ENCODE results near the gene MMAA.
"Not testable (repeated sequence)": the region's sequence is repeated elsewhere in the genome, so short reads cannot be mapped to it uniquely, and the experiment has no call there.

The MMAA gene

DNA sequence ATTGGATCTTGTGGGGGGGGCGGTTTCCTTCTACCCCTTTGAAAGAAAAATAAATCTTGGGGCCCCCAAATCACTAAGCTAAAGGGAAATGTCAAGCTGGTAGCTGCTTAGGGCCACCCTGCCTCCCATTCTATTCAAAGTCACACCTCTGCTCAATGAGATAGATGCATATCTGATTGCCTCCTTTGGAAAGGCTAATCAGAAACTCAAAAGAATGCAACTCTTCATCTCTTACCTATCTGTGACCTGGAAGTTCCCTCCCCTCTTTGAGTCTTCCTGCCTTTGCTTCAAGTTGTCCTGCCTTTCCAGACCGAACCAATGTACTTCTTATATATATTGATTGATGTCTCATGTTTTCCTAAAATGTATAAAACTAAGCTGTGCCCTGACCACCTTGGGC is 67.8 kb downstream of the MMAA start:
- DNase-seq (ENCODE audit: low read depth in 2 of 2) = no peak
- H3K4me3 ChIP-seq (replicated peaks in 1 of 2; ENCODE audit: low read depth in 2 of 2, low read length in 2 of 2) = no peak overlapping the region
- TF ChIP-seq, protein P1, sequence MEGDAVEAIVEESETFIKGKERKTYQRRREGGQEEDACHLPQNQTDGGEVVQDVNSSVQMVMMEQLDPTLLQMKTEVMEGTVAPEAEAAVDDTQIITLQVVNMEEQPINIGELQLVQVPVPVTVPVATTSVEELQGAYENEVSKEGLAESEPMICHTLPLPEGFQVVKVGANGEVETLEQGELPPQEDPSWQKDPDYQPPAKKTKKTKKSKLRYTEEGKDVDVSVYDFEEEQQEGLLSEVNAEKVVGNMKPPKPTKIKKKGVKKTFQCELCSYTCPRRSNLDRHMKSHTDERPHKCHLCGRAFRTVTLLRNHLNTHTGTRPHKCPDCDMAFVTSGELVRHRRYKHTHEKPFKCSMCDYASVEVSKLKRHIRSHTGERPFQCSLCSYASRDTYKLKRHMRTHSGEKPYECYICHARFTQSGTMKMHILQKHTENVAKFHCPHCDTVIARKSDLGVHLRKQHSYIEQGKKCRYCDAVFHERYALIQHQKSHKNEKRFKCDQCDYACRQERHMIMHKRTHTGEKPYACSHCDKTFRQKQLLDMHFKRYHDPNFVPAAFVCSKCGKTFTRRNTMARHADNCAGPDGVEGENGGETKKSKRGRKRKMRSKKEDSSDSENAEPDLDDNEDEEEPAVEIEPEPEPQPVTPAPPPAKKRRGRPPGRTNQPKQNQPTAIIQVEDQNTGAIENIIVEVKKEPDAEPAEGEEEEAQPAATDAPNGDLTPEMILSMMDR (IDR thresholded peaks at IDR 0.05; ENCODE audit: low read depth, low read length) = no peak

DNA sequence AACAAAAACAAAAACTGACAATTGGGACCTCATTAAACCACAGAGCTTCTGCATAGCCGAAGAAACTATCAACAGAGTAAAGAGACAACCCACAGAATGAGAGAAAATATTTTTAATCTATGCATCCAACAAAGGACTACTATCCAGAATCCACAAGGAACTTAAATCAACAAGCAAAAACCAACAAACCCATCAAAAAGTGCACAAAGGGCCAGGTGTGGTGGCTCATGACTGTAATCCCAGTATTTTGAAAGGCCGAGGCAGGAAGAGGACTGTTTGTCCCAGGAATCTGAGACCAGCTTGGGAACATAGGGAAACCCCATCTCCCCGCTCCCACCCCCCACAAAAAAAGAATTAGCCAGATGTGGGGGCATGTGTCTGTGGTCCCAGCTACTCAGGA is 71.4 kb downstream of the MMAA start:
- TF ChIP-seq, protein P1 (IDR thresholded peaks at IDR 0.05; ENCODE audit: low read depth, low read length) = no peak
- H3K4me3 ChIP-seq (replicated peaks in 1 of 2; ENCODE audit: low read depth in 2 of 2, low read length in 2 of 2) = no peak overlapping the region
- DNase-seq (ENCODE audit: low read depth in 2 of 2) = no peak

DNA sequence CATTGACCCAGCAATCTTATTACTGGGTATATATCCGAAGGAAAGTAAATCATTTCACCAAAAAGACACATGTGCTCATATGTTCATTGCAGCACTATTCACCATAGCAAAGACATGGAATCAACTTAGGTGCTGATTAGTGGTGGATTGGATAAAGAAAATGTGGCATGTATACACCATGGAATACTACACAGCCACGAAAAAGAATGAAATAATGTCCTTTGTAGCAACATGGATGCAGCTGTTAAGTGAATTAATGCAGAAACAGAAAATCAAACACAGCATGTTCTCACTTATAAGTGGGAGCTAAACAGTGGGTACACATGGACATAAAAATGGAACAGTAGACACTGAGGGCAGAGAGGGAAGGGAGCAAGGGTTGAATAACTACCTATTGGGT is 72.2 kb downstream of the MMAA start:
- not testable (repeated sequence) for H3K4me3 ChIP-seq (replicated peaks in 1 of 2; ENCODE audit: low read depth in 2 of 2, low read length in 2 of 2); DNase-seq (ENCODE audit: low read depth in 2 of 2)

DNA sequence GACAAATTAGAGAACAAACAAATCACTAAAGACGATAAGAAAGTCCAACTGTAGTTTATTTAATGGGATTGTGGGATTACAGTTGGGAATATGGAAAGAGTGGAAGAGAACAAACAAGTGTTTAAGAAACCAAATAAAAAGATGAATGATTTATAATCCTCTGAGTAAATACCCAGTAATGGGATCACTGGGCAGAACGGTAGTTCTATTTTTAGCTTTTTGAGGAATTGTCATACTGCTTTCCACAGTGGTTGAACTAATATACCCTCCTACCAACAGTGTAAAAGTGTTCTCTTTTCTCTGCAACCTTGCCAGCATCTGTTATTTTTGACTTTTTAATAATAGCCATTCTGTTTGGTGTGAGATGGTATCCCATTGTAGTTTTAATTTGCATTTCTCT is 75.7 kb downstream of the MMAA start:
- no peak overlapping the region for H3K4me3 ChIP-seq (replicated peaks in 1 of 2; ENCODE audit: low read depth in 2 of 2, low read length in 2 of 2)
- no peak for DNase-seq (ENCODE audit: low read depth in 2 of 2)
- TF ChIP-seq, protein P1 (IDR thresholded peaks at IDR 0.05; ENCODE audit: low read depth, low read length) = no peak

DNA sequence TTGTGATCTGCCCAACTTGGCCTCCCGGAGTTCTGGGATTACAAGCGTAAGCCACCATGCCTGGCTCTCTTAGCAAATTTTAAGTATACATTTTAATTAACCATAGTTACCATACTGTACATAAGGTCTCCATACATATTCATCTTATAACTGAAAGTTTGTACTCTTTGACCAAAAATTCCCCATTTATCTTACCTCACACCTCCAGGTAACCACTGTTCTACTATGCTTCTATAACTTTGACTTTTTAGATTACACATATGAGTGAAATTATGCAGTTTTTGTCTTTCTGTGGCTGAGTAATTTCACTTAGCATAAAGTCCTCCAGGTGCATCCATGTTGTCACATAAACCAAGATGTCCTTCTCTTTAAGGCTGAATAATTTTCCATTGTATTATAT is 78.1 kb downstream of the MMAA start:
- TF ChIP-seq, protein P1 (IDR thresholded peaks at IDR 0.05; ENCODE audit: low read depth, low read length) = no peak
- no peak overlapping the region for H3K4me3 ChIP-seq (replicated peaks in 1 of 2; ENCODE audit: low read depth in 2 of 2, low read length in 2 of 2)
- DNase-seq (ENCODE audit: low read depth in 2 of 2) = no peak

DNA sequence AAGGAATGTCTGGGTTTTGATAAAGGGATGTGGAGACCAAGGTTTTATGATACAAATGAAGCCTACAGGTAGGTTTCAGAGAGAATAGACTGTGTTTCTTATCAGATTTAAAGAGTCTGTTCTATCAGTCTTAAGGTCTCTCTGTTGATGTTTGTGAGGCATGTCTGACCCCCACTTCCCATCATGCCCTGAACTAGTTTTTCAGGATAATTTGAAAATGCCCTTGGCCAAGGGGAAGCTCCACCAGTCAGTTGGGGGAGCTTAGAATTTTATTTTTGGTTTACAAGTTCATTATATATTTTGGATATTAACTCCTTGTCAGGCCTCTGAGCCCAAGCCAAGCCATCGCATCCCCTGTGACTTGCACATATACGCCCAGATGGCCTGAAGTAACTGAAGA is 79.3 kb downstream of the MMAA start:
- TF ChIP-seq, protein P1 (IDR thresholded peaks at IDR 0.05; ENCODE audit: low read depth, low read length) = no peak
- DNase-seq (ENCODE audit: low read depth in 2 of 2) = no peak
- no peak overlapping the region for H3K4me3 ChIP-seq (replicated peaks in 1 of 2; ENCODE audit: low read depth in 2 of 2, low read length in 2 of 2)

DNA sequence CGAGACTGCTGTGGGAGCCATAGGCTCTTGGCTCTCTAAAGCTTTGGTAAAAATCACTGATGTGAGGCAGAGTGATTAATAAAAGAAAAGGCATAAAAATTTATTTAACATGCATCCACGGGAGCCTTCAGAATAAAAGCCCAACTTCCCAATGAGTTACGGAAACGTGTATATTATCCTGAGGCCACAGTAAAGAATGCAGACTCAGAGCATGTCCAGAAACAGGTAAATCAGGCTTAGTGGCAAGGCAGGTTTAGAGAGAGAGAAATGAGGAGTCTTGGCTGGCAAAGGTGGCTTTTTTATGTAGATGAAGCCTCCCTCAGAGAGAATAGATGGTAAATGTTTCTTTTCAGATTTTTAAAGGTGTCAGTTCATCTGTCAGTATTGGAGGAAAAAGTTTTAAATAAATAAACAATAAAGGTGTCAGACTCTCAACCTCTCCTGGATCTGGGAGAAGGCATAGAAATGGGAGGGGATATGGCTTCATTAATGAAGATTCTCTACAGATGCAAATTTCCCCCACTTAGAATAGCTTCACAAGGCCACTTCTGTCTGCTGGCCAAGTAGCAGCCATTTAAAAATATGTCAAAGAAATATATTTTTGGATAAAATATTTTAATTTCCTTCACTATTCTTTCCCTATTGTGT is 84.8 kb downstream of the MMAA start:
- TF ChIP-seq, protein P1 (IDR thresholded peaks at IDR 0.05; ENCODE audit: low read depth, low read length) = no peak
- no peak for DNase-seq (ENCODE audit: low read depth in 2 of 2)
- no peak overlapping the region for H3K4me3 ChIP-seq (replicated peaks in 1 of 2; ENCODE audit: low read depth in 2 of 2, low read length in 2 of 2)

All from cardiac fibroblast (primary cell).